Bronchial epithelial cell (primary cell): ENCODE data around the gene UPB1. TPM values are rescaled to one million over a fixed set of nuclear protein-coding genes. Genes with fewer than 3 reads are reported as not detected.
"Not testable (repeated sequence)": the region's sequence is repeated elsewhere in the genome, so short reads cannot be mapped to it uniquely, and the experiment has no call there.

Source experiments
- DNase-seq: peaks from one replicate; pipeline ENCODE4 v3.0.0-alpha.2; 2010; ENCODE audit warnings: low read depth
- FAIRE-seq: peaks from 2 replicates; lab custom pipeline; 2011; peaks lifted over from hg19 to GRCh38; lab: Jason Lieb, UNC
- H3K27me3 ChIP-seq: 2 replicates; pipeline ENCODE4 v1.5.1; 2011; ENCODE audit warnings: low read length; ENCODE audit not compliant: control insufficient read depth, insufficient read depth
- H3K36me3 ChIP-seq: 2 replicates; pipeline ENCODE4 v1.5.1; 2011; ENCODE audit warnings: low read length; ENCODE audit not compliant: control insufficient read depth, insufficient read depth
- H3K4me3 ChIP-seq: 2 replicates; pipeline ENCODE4 v1.5.1; 2011; ENCODE audit warnings: mild to moderate bottlenecking, low read depth, low read length, control low read depth
- CTCF ChIP-seq: IDR thresholded peaks from 2 replicates; pipeline ENCODE4 v1.5.1; 2011; ENCODE audit warnings: mild to moderate bottlenecking, moderate library complexity, low read length, control low read depth, inconsistent platforms; ENCODE audit not compliant: insufficient read depth, severe bottlenecking
- total RNA-seq: library from RNA; depleted of rRNA; stranded (reverse); fragments of >200 nt; gene quantifications from 2 replicates; pipeline ENCODE4 v1.2.1, GENCODE V29; 2014

Gene UPB1
- total RNA-seq, 1 donor from 2014 or later: not detected

GRCh38 chr22:24489011-24489410 is 6.1 kb upstream of the UPB1 start:
- no peak for TF ChIP-seq CTCF
- DNase-seq (no peak), FAIRE-seq (no peak)
- no peak overlapping the region for H3K4me3 ChIP-seq
- H3K36me3 ChIP-seq: no peaks in the 10 kb centered on the region
- peaks cover 4% of the 10 kb centered on the region for H3K27me3 ChIP-seq

GRCh38 chr22:24489434-24489833 is 5.7 kb upstream of the UPB1 start:
- not testable (repeated sequence) for DNase-seq, FAIRE-seq, H3K4me3 ChIP-seq, H3K36me3 ChIP-seq, H3K27me3 ChIP-seq

- peaks cover 13% of the 10 kb centered on the region for H3K27me3 ChIP-seq
- no peak for FAIRE-seq
These were observed 2.7 kb upstream of the UPB1 start for GRCh38 chr22:24492391-24492790.

GRCh38 chr22:24494167-24494527 is 985 bp upstream of the UPB1 start:
- FAIRE-seq (no peak), DNase-seq (no peak)
- H3K36me3 ChIP-seq: no peaks in the 10 kb centered on the region
- H3K27me3 ChIP-seq: peaks cover 17% of the 10 kb centered on the region
- no peak overlapping the region for H3K4me3 ChIP-seq
- TF ChIP-seq CTCF: no peak

More at GRCh38 chr22:24492391-24492790, 2.7 kb upstream of the UPB1 start:
- Histone ChIP-seq H3K36me3 (no peaks in the 10 kb centered on the region), H3K4me3 (no peak overlapping the region)
- TF ChIP-seq CTCF: no peak
- DNase-seq: no peak

- no peak for DNase-seq
- no peak overlapping the region for H3K4me3 ChIP-seq
- FAIRE-seq: no peak
These were observed 188 bp downstream of the UPB1 start for GRCh38 chr22:24495365-24495675.

GRCh38 chr22:24496234-24496633 is 1.1 kb downstream of the UPB1 start:
- no peak for FAIRE-seq
- DNase-seq: no peak
- TF ChIP-seq CTCF: no peak
- peaks cover 17% of the 10 kb centered on the region for H3K27me3 ChIP-seq
- no peak overlapping the region for H3K4me3 ChIP-seq
- H3K36me3 ChIP-seq: no peaks in the 10 kb centered on the region

More at GRCh38 chr22:24495365-24495675, 188 bp downstream of the UPB1 start:
- peaks cover 17% of the 10 kb centered on the region for H3K27me3 ChIP-seq
- no peak for TF ChIP-seq CTCF
- H3K36me3 ChIP-seq: no peaks in the 10 kb centered on the region
